Measurements from ENCODE around the gene GPC5.

GPC5 gene

DNA sequence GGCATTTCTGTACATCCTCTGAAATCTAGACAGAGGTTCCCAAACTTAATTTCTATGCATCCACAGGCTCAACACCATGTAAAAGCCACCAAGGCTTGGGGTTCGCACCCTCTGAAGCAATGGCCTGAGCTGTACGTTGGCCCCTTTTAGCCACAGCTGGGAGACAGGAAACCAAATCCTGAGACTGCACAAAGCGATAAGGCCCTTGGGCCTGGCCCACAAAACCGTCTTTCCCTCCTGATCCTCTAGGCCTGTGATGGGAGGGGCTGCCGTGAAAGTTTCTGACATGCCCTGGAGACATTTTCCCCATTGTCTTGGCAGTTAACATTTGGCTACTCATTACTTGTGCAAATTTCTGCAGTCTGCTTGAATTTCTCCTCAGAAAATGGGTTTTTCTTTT, 766.4 kb downstream of the GPC5 start:
- no peak overlapping the region for H3K4me3 ChIP-seq
- H3K27ac ChIP-seq: no peak overlapping the region

DNA sequence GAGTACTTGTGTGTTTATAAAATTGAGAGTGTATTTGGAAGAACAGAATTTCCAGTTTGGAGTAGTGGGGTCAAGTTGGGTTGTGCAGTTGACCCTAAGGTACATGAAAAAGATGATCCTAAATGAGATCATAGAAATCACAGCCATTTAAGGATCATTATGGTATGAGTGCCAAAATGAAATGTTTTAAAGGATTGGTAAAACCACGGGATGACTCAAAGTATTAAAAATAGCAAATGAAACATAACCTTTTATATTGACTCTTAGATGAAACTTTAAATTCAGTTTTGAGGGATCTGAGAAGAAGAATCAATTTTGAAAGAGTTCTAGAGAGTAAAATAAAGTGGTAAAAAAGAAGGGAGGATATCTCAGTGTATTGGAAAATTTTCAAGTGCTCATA, 773.8 kb downstream of the GPC5 start:
- H3K27ac ChIP-seq: no peak overlapping the region
- H3K4me3 ChIP-seq: no peak overlapping the region

DNA sequence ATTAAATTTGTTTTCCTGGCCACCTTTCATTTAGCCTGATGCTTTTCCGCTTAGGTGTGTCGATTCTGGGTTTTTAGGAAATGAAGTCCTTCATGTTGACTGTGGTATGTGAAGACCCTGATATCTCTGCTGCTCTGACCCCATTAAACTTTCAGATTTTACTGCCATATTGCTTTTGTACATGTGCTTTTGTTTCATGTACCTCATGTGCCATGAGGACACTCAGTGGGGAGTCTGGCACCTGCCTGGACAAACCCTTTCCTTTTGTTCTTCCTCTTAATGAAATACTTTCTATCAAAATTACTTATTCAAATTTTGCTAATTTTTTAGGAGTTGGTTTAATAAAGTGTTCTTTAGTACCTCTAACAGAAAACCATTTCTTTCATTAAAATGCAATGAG, 774.8 kb downstream of the GPC5 start:
- H3K4me3 ChIP-seq: no peak overlapping the region
- no peak overlapping the region for H3K27ac ChIP-seq

DNA sequence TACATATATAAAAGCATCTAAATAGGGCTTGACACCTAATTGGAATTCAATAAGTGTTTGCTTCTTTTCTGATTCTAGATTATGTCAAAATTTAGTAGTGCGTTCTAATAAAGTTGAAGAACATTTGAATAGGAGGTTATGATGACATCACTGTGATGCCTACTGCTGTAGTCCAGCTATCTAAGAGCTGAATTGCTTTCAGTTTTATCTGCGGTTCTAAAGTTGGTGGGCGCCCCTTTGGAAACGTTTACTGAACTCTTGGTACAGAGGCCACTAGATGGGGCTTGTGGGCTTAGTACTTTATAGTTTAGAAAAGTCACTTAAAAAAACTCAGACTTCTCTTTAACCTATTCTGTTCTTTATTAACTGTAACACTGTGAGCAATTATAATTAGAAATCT, 776.9 kb downstream of the GPC5 start:
- H3K4me3 ChIP-seq: no peak overlapping the region
- H3K27ac ChIP-seq: no peak overlapping the region

DNA sequence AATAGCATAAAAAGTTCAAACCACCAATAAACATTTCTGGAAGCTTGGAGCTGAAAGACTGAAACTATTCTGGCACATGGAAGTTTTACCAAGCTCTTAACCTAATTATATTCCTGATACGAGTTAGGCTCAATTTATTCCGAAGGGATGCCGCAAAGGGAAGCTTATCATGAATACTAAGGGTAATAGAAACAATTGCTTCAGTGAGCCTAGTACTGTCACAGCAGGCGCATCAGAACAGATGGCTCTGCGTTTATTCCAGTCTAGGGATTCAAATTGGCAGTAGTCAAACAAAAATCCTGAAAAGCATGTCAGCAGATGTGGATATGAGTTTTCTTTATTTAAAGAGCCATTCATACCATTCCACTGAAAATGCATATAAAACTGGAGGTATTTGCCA, 779.5 kb downstream of the GPC5 start:
- no peak overlapping the region for H3K4me3 ChIP-seq
- H3K27ac ChIP-seq: no peak overlapping the region

DNA sequence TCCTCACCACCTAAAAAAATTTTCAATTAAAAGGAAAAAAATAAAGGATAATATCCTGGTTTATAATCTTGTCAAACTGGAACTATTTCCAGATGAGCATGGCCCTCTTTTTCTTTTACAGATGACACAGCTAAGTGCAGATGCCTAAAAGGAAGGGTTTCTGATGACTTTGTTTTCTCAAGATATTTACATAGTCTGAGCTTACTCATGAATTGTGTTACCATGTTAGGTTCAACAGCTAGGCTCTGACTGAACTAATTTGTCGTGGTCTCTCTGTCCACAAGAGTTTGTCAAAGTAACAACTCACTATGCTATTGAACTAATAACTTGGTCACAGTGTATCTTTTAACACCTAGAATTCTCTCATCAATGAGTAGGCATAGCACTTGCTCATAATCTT, 780.8 kb downstream of the GPC5 start:
- Histone ChIP-seq H3K4me3 (no peak overlapping the region), H3K27ac (no peak overlapping the region)

DNA sequence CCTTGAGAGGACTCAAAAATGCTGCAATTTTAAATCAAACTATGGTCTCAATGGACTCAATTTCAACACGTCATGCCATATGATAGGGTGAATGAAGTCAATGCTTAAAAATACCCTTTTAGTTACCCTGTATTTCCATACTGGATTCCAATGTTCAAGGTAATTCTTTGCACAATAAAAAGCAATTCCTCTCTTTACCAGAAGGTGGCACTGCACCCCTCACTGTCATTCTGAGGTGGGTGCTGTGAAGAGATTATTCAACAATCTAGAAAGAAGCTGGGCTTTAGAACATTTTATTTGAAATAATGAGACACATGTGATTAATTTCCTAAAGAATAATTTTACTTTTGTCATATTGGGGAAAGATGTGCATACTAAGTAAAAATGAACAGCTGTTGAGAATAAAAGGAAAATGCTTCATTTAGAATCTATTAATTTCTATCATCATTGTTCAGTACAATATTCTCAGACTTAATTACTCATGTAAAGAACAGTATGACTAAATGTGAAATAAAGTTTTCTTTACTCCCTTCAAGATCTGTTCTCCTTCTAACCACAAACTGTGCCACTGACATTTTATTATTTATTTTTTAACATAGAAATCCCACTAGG, 789.1 kb downstream of the GPC5 start:
- no peak overlapping the region for H3K27ac ChIP-seq
- no peak overlapping the region for H3K4me3 ChIP-seq

DNA sequence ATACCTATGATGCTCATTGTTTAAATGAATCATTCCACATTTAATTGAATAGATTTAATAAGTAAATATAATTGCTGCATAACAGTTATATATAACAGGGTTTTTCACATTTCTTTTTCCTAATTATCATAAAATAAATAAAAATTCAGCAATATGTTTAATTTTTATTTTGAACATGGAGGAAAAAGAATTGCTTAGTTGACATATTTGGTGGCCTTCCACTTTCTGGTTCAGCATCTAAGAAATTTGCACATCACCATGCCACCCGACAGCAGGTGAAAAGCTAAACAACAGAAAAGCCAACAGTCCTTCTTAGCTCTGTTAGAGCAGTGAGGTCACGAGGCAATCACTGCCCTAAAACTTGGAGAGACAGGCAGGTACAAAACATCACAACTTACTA, 790.2 kb downstream of the GPC5 start:
- H3K27ac ChIP-seq: no peak overlapping the region
- no peak overlapping the region for H3K4me3 ChIP-seq

DNA sequence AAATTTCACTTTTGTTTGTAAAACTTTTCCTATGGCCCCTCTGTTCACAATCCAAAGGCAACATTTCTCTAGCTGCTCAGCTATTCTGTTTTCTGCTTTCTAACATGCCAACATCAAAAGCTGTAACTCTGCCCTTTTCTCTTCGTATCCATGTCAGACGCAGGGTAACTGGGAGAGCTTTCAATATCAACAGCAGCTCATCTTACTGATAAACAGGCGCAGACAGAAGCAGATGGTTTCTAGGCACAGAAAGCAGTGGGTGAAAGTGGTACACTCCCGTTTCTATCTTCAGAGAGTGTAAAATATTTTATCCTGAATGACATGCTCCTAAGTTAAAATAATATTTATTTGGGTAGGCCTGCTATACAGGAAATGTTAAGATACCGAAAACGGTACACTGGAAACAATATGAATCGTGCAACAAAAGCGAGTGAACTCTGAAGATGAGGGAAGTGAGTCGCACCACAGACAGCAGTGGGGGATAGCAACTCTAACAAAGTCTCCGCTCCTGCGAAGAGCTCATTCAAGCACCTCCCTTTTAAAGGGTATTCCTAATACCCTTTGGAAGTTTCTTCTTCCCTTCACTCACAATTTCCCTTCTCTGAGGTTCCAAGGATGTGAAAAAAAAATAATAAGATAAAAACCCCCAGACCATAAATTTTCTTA, 798.3 kb downstream of the GPC5 start:
- Histone ChIP-seq H3K27ac (no peak overlapping the region), H3K4me3 (no peak overlapping the region)

DNA sequence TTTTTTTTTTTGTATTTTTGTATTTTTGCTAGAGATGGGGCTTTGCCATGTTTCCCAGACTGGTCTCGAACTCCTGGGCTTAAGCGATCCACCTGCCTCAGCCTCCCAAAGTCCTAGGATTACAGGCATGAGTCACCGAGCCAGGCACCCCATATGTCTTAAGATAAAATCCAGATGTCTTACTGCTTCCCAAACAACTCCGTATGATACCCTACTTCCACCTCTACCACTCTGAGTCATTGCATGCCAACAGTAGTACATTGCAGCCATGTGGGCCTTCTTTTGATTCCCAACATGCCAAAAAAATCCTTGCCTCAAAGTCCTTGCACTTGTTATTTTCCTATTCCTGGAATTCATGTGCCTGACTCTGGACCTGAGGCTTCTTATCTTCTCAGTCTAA, 799.2 kb downstream of the GPC5 start:
- Histone ChIP-seq H3K27ac (no peak overlapping the region), H3K4me3 (no peak overlapping the region)

DNA sequence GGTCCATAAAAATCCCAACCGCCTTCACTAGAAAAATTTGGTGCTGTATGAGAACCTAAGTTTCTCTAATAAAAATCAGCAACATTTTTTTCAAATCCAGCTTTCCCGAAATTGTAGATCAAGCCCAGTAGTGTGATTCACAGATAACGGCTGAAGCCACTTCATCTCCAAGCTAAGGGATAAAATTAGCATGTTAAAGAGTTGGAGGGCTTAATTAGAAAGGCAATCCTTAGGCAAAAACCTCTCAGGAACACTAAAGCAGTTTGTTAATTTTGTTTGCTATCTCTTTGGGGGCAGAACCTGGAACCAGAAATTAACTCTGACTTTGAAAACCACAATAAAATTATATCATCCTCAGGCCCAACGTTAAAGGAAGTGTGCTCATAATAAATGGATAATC, 820.2 kb downstream of the GPC5 start:
- H3K4me3 ChIP-seq: no peak overlapping the region
- H3K27ac ChIP-seq: no peak overlapping the region

DNA sequence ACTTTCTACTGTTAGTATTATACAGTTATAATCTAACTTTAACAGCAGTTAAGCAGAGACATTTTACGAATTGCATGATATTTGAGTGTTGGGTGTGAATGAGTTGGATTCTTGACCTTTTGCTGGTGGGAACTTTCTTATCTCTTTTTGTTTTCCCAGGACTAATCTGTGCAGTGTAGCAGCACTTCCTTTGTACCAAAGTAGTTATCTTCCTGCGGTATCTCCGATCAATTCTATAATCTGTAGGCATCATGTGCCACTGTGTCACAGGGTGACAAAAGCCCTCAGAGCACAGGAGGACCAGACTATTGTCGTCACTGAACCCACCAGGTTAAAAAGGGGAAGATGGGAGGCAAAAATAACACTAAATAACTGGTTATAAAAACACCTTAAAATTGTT, 823.5 kb downstream of the GPC5 start:
- no peak overlapping the region for H3K27ac ChIP-seq
- H3K4me3 ChIP-seq: no peak overlapping the region

DNA sequence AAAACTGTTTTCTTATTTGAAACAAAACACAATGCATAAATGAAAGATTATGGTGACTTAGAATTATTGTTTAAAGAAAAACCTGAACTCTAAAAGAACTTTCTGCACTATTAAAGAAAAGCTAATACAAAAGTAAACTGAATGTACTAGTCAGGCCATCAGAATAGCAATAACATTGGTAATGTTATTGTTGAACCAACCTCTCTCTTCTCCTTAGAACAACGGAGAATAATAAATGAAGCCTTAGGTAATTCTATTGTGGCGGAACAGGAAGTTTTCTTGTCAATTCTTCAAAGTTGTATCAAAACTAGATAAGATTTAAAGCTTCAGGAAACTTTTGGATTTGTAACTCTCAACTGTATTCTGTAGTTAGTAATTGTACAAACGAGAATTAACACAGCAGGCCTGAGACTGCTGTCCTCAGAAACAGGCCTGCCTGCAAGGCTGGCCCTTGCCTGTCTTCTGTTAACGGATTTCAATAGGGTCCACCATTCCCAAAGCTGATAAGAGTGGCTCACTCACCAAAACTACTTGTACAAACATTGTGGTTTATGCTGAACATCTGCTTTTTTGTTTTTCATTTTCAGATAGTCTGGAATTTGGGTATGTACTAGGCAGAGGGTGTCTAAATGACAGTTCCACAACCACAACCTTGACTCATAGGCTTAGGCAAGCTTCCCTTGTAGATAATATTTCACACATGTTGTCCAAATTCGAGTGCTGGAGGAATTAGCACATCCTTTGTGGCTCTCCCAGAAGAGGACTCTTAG, 825.8 kb downstream of the GPC5 start:
- Histone ChIP-seq H3K27ac (peak overlapping the region in 2 of 21 experiments; percentile 16 to 59), H3K4me3 (no peak overlapping the region)

DNA sequence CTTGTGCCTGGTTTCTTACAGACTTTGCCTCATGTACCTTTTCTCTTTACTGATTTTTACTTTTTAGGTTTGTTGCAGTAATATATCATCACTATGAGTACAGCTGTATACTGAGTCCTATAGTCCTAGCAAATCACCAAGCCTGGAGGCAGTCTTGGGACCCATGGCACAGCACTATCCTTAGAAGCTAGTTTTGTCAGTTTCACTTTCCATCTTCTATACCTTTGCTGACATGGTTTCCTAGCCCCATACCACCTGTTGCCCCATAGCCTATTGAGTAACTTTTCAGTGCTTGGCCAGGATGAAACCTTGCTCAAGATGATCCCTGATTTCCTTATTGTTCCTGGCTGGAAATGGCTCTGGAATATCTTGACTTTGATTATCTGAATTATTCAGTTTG, 826.4 kb downstream of the GPC5 start:
- H3K27ac ChIP-seq: peak overlapping the region in 2 of 21 experiments; percentile 42 to 59

DNA sequence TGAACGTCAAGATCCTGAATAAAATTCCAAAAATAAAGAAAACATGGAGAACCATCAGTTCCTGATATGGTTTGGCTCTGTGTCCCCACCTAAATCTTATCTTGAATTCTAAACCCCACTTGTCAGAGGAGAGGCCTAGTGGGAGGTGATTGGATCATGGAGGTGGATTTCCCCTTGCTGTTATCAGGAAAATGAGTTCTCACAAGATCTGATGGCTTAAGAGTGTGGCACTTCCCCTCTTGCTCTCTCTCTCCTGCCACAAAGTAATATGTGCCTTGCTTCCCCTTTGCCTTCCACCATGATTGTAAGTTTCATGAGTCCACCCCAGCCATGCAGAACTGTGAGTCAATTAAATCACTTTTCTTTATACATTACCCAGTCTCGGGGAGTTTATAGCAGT, 827.4 kb downstream of the GPC5 start:
- H3K4me3 ChIP-seq: no peak overlapping the region
- no peak overlapping the region for H3K27ac ChIP-seq

More for the DNA sequence above, 826.4 kb downstream of the GPC5 start:
- H3K4me3 ChIP-seq: no peak overlapping the region

DNA sequence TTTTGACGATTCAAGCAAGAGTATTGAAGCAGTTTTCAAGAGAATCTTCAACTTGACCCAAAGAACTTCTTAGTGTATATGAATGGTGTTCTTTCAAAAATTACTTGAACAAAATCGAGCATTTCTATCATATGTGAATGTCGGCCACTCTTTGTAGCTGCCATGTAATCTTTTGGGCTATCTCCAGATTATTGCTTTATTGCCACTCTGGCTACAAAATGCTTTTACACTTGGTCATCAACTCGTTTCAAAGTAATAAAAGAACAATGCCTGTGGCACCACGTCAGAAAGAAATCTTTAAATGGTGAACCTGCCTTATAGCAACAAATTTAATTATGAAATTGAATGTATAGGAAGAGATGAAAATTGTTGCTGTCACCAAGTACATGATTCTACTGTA, 834.5 kb downstream of the GPC5 start:
- Histone ChIP-seq H3K4me3 (no peak overlapping the region), H3K27ac (no peak overlapping the region)

DNA sequence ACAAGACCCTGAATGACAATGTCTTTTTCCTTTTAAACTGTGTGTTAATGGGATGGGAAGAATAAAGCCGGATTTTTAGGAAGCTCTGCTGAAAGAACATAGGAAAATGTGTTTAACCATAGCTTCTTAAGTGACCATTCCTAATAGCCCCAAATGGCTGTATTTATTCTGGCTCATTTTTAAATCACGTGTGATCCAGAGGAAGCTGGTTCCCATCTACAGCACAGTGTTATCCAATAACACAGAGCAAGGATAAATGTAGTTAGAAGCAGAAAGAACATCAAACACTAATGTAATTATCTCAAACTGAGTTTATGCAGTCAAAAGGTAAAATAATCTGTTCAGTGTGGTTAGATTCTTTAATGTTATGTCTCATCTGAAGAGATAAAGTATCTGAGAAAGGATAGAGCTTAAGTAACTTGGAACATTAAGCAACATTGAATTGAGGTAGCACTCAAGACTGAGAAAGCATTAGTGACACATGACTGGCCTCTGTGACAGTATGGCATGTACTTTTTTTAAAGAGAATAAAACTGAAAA, 853.3 kb downstream of the GPC5 start:
- H3K4me3 ChIP-seq: no peak overlapping the region
- no peak overlapping the region for H3K27ac ChIP-seq

DNA sequence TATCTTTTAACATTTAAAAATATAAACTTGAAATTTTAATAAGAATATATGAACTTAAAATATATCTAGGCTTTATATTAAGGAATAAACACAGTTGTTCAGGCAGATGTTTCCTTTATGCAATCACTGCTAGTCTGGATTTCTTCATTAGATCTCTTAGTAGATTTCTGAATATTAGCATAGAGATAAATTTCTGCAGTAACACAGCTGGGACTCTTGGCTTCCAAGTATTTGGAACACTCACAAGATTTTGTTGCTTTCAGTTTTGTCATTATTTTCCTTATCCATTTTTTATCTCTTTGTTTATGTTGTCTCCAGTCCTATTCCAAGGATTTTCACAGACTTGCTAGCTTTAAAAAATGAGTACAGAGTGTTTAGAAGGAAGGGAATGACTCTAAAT, 857.1 kb downstream of the GPC5 start:
- H3K27ac ChIP-seq: no peak overlapping the region
- H3K4me3 ChIP-seq: no peak overlapping the region

DNA sequence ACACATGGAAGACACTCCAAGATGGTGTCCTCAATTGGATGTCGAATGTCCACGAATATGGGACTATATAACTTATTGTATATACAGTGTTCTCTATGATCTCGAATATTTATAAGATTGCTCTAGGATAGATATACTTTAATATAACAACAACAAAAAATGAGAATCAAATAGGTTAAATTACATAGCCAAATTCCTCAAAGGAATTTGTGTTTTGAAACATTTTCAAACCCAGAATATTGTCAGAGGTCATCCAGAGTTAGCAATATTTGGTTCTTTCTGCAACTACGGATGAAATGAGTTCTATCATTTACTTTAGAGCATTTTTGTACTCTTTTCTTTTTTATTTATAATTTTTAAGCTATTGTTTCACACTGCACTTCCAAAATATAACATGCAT, 857.8 kb downstream of the GPC5 start:
- no peak overlapping the region for H3K27ac ChIP-seq
- no peak overlapping the region for H3K4me3 ChIP-seq

DNA sequence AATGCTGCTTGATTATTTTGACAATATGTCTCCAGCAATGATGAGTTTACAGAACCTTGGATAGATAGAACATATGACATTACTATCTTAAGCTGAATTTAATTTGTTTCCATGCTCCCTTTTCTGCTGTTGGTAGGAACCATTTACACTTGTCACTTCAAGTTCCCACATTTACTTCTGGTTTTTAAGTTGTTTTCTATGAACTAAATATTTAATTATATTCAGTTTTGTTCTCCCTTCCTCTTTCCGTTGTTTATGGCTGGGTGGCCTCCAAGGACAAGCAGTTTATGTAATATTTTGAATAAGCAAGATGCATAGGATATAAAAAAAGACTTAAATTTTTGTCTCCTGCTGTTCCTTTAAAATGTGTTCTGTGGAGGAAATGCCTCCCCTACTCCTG, 860.6 kb downstream of the GPC5 start:
- Histone ChIP-seq H3K27ac (no peak overlapping the region), H3K4me3 (no peak overlapping the region)

DNA sequence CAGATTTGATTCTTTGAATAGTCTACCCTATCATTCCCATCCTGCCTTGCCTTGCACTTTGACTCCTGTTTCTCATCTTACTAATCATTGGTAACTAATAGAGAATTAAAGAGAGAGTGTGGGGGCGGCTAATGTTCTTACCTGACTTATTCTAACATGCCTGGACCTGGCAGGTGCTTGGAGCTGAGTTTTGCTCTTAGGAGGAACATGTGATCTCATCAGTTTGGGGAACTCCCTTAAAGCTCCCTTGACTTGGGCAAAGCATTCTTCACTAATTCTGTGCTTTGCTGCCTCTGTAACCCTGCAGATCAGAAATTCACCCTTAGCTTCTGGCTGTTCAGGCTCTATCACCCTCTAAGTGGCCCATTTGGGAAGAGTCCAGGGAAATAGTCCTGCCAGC, 861.1 kb downstream of the GPC5 start:
- H3K27ac ChIP-seq: peak overlapping the region in 1 of 21 experiments; percentile 58
- H3K4me3 ChIP-seq: no peak overlapping the region
